Panc1 (cell line): Measurements from ENCODE around the gene SPSB1.

Experiments
- CTCF ChIP-seq: fragments of 450-650 bp; IDR thresholded peaks from 2 replicates; pipeline ENCODE4 v1.5.1; 2017; ENCODE audit warnings: mild to moderate bottlenecking
- POLR2AphosphoS5 ChIP-seq: IDR thresholded peaks from 2 replicates; pipeline ENCODE4 v1.6.1; 2012; ENCODE audit warnings: mild to moderate bottlenecking, low read depth, low read length, moderate library complexity

GRCh38 chr1:9286556-9286955 lies 6.1 kb upstream of the SPSB1 start:
- TF ChIP-seq POLR2AphosphoS5 = no peak
- TF ChIP-seq CTCF = no peak
